GM19238 (cell line): ENCODE measurements around the gene CMTM1.
"Not testable (repeated sequence)": the region's sequence is repeated elsewhere in the genome, so short reads cannot be mapped to it uniquely, and the experiment has no call there.

Experiments used
- DNase-seq: peaks from one replicate; pipeline ENCODE4 v3.0.0; 2011; ENCODE audit warnings: low spot score; ENCODE audit not compliant: insufficient read length

The CMTM1 gene

DNA sequence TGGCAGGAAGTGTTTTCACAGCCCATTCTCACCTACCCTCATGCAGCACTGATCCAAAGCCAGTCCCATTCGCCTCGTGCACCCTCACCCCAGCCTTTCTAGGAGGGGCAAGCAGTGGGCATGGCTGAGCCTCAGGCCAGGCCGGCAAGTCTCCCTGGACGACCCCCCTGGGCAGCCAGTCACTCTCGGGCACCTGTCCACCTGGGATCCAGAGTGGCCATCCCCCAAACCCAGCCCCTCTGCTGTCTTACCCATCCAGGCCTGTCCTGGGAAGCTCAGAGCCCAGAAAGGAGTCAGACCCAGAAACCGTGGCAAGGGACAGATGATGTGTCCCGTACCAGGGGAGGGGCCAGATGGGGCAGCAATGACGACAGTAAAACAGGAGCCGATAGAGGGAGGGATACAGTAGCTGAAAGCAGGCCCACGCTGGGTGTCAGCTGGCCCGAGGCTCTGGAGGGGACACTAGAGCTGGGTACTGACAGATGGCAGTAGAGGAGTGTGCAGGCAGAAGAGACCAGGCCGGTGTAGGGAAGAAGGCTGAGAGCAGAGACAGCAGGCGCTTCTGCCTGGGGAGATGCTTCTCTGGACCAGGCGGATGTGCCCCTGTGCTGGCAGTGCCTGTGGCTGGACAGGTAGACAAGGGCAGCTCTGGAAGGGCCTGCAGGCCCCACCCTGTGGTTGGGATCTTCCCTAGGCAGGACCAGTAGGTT is 44.0 kb downstream of the CMTM1 start:
- no peak for DNase-seq

DNA sequence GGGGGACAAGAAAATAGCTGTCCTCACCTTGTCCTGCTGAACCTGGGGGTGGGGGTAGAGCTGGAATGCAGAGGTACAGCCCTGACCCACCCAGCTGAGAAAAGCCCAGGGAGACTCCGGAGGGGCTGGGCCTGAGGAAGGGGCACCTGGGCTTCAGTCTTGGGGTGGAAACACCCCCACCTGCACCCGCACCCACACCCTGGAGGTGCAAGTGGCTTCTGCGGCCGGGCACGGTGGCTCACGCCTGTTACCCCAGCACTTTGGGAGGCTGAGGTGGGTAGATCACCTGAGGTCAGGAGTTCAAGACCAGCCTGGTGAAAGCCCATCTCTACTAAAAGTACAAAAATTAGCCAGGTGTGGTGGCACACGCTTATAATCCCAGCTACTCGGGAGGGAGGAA is 45.7 kb downstream of the CMTM1 start:
- DNase-seq: not testable (repeated sequence)

DNA sequence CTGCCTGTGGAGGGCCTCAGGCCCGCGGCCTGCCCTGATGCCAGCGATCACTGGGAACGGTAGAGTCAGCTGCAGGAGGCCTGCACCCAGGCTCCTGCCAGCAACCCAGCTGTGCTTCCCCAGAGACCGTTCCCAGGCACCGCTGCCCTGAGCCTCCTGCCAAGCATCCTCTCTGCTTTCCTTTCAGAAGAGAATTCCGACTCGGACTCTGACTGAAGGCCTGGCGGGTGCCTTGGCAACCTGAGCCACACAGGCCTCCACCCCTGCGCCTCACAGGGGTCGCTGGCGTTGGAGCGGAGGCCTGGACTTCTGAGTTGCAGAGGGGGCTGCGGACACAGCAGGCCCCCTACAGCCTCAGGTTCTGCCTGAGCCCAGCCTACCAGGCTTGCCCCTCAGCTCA is 46.2 kb downstream of the CMTM1 start:
- no peak for DNase-seq

DNA sequence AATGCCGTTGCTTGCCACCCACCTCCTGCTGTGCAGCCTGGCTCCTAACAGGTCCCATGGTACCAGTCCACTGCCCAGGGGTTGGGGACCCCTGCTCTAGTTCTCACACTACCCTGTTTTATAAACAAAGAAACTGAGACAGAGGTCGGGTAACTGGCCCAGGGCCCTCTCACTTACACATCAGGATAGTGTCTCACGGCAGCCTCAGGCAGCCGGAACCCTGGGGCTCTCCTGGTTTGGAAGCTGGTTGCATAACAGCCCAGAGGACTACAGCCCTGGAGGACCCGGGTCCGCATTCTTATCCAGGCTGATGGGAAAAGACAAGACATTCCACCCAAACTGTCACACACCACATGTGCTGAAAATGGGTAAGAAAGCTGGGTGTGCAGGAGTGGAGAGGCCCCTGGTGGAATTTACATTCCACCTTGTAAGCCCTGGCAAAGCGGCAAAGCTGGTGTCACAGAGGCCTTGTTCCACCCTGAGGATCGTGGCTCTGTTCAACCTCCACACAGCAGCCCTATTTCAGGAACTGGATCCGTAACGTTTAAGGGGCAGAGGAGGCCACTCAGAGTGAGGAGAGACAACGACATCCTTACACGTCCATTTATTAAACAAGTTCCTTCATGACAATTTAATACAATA is 48.0 kb downstream of the CMTM1 start:
- no peak for DNase-seq

DNA sequence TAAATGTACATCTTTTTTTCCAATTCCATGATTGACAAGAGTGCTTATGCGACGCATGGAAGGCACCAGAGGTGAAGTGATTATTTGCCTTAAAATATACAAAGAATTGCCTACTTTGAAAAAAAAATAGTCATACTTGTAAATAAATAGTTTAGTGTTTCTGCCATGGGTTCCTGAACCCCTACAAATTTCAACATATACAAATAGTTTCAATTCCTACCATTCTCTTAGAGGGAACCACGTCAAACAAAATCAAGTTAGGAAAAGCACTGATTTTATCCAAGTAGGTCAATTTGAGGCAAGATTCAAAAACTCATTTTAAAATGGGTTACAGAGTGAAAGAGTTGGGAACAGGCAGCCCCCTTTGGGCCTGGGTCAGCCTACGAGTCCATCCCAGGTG is 49.9 kb downstream of the CMTM1 start:
- no peak for DNase-seq

DNA sequence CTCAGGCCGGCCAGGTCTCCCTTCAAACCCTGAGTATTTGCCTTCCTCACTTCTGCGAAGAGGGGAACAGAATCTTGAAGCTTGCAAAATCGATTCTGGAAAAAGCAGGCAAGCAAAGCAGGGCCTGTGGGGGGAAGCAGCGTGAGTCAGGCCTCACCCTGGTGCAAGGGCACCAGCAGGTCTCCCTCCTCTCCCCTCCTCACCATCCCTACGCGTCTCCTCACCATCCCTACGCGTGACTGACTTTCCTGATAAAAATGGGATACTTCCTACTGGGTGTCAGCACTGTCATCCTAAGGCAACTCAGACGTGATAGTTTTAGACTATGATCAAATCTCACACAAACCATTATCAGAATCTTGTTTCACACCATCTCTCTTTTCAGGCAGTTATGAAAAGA is 50.4 kb downstream of the CMTM1 start:
- DNase-seq: no peak

DNA sequence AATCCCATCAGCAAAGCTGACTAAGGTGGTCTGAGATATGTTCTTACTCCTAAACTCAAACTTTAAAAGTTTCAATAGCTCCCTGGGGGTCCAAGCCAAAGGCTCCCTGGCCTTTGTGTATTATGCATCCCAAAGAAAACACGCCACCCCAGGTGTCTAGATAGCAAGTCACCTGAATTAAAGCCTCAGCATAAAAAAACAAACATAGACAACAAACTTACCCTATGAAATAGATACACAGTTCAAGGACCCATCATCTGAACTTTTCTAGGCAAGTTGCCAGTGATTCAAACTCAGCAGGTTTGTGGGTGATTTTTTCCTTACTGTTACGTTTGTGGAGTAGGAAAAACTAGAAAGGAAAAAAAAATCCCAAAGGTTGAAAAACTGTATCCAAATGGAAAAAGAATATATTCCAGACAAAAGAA is 50.8 kb downstream of the CMTM1 start:
- no peak for DNase-seq

DNA sequence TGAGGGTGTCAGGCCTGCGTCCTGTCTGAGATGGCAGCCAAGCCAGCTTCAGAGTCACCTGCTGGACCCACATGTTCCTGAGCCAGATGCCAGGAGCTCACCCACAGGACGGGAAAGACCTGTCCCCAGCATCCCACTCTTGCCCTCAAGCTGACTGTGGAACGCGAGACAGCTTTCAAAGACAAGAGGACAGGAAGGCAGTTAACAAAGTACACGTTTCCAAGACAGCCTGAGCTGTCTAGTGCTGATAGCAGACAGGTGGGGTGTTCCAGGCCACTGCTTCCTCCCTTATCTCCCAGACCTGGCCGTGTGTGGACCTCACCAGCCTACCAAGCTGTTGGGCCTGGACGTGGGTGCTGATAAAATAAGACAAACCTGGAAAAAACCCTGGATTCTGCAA is 51.5 kb downstream of the CMTM1 start:
- no peak for DNase-seq

DNA sequence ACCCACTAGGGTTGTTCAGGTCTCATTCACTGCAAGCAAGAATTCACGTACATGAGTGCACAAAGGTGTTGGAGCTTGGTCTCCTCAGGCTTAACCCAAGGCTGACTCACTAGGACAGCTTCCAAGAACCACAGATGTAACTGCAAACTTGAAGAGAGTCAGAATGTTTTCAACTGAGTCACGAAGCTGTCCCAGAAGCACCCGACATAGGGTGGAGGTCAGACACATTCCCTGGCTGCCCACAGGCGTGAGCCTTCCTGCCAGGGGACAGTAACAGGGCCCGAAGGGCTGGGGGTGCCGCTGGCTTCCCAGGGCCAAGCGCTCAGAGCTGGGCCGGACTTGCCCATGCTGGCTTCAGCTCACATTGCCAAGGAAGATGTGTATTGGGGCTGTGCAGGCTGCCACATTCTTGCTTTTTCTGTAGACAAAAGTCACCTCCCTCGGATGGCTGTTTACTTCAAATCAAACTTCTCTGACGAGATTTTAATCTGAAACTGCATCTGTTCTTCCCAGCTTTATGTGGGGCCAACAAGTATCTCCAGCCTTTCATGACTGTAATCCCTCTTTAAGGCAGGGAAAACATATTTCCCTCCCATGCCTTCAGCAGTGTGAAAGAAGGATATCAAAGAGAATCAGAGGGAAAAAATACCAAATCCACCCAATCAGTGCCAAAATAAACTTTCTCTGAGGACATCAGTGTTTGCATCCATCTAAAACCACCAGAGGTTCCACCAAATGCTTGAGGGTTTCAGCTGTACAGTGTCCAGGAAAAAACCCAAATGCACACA is 52.5 kb downstream of the CMTM1 start:
- no peak for DNase-seq

DNA sequence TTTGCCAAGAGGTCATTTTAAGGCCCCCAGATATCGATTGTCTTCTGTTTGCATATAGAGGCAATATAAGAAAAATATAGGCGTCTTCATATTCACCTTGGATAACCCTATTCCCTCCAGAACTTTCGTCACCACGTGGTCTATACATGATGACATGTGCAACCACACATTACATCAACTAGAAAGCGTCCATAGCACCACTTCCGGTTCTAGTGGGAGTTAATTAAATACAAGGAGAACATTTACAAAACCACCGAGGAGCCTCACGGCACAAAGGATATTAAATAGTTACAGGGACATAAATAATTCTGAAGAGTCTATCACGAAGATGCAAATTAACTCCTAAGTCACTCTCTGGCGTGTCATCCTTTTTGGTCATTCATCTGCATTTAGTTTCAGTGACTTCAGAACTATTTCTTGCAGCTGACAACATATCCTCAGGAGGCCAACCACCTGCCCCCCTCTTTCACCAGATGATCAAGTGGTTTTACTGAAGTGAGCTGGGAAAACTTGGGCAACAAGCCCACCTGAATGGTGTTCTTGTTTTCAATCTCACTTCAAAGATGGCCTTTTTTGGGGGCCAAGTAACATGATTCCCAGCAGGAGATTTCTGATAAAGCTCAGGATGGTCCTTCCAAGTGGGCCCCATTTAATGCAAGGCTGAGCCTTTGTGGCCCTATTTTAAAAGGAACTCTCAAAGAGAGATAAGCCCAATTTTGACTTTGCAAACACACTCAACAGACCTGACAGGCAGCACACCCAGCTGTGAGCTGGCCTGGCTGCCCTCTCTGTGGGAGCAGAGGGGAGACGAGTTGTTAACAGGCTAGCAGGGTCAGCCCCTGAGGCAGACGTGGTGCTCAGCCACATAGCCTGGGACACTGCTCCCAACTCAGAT is 53.5 kb downstream of the CMTM1 start:
- DNase-seq: no peak

DNA sequence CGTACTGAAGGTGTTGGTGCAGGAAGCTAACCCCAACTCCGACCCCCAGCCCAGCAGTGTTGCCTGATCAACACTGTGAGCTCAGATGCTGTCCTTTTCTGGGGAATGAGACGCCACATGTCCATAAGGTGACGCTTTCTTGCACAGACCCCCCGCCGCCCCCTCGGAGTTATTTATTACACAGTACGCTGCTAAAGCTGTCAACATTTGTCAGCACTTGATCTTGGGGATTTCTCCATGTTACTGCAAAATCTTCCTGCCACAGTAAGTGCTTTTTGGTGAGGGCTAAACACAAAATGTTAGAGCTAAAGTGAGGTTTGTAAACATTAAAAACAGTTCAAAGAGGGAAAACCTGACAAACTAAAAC is 54.2 kb downstream of the CMTM1 start:
- DNase-seq: no peak

DNA sequence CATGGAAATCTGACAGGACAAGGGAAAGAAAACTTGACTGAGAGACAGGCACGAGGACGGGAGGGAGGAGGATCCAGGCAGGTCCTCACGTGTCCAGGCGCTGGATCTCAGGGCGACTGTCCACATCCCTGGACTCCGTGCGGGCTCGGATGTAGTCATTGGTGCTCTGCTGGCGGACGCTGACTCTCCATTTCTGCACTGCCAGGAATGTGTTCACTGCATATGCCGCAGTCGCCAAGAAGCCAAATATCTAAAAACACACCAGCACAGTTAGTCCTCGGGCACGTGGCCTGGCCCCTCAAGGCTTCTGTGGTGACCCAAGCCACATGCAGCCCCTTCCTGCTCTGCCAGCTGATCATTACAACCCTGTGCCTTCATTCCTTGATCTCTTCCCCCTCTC is 55.7 kb downstream of the CMTM1 start:
- DNase-seq: no peak

DNA sequence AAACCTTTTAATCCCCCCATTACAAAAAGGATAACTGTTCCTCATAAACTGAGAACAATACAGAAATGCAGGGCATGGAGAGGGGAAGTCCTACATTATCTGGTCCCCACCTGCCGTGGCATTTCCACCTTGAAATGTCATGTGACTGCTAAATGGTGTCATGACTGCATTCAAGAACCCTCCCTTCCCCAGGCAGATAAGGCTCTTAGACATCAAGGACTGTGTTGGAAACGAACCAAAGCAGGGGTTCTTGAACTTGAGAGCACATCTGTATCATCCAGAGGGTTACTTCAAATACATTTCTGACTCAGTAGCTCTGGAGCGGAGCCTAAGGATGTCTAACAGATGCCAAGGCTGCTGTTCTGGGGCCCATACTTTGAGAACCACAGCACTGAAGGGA is 56.6 kb downstream of the CMTM1 start:
- DNase-seq: no peak

DNA sequence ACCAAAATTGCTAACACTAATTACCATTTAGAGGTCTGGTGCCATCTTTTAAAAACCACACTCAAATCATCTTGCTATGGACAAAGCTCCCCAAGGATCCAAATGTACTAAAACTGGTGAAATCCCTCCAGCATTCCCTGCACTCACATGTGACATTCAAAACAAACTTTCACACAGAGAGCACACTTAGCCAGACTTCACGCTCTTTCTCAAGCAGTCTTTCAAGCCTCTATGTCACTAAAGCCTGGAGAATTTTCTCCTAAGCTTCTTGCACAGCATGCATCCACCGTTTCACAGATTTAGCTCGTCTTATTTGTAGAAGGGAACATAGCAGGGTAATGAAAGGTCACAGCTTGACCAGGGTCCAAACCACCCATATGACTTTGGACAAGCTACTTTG is 57.5 kb downstream of the CMTM1 start:
- no peak for DNase-seq

DNA sequence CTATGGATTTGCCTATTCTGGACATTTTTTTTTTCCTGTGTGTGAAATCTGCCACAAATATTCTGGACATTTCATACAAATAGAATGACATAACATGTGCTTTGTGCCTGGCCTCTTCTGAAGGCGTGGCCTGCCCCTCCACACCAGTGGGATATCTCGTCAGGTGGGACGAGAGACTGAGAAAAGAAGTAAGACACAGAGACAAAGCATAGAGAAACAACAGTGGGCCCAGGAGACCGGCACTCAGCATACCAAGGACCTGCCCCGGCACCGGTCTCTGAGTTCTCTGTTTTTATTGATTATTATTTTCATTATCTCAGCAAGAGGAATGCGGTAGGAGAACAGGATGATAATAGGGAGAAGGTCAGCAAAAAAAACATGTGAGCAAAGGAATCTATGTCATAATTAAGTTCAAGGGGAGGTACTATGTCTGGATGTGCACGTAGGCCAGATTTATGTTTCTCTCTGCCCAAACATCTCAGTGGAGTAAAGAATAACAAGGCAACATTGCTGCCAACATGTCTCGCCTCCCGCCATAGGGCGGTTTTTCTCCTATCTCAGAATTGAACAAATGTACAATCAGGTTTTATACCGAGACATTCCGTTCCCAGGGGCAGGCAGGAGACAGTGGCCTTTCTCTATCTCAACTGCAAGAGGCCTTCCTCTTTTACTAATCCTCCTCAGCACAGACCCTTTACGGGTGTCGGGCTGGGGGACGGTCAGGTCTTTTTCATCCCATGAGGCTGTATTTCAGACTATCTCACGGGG is 61.6 kb downstream of the CMTM1 start:
- DNase-seq: not testable (repeated sequence)
